Upper lobe of left lung (tissue), 6 donors: ENCODE results near the gene PLEKHG7. TPM values are rescaled to one million over a fixed set of nuclear protein-coding genes. Genes with fewer than 3 reads are reported as not detected.

Experiments used
- ATAC-seq, 2 donors: fragments of 200-7000 bp; cut with Tn5 transposase; one replicate each; pipeline ENCODE4 v1.9.1; 2022; ENCODE audit warnings: mild to moderate bottlenecking in 2 of 2, moderate library complexity in 2 of 2; ENCODE audit not compliant: low FRiP score in 2 of 2
- DNase-seq, 2 donors: peaks; one replicate each; pipeline ENCODE4 v3.0.0-alpha.2; 2019 to 2020
- H3K27ac ChIP-seq, 4 donors: fragments of 200-600 bp; sonication (generic); one replicate each; pipeline ENCODE4 v1.5.1; 2016 to 2019
- H3K27me3 ChIP-seq, 4 donors: fragments of 200-600 bp; sonication (generic); one replicate each; pipeline ENCODE4 v1.5.1; 2017 to 2019
- H3K36me3 ChIP-seq, 4 donors: fragments of 200-600 bp; sonication (generic); one replicate each; pipeline ENCODE4 v1.5.1; 2016 to 2019
- H3K4me1 ChIP-seq, 4 donors: fragments of 200-600 bp; sonication (generic); one replicate each; pipeline ENCODE4 v1.5.1; 2018 to 2019
- H3K4me3 ChIP-seq, 4 donors: fragments of 200-600 bp; sonication (generic); one replicate each; pipeline ENCODE4 v1.5.1; 2017 to 2019; ENCODE audit warnings: mild to moderate bottlenecking in 2 of 4, moderate library complexity in 1 of 4
- H3K9me3 ChIP-seq, 4 donors: fragments of 200-600 bp; sonication (generic); one replicate each; pipeline ENCODE4 v1.5.1; 2018 to 2019
- EP300 ChIP-seq, 4 donors: sonication (generic); formaldehyde crosslinking; IDR thresholded peaks; one replicate each; pipeline ENCODE4 v1.5.1; 2017; ENCODE audit warnings: antibody characterized with exemption in 4 of 4, control low read depth in 2 of 4
- POLR2A ChIP-seq, 4 donors: fragments of 450-650 bp; IDR thresholded peaks; one replicate each; pipeline ENCODE4 v1.5.1; 2016 to 2017; ENCODE audit warnings: antibody characterized with exemption in 4 of 4, mild to moderate bottlenecking in 2 of 4
- POLR2AphosphoS5 ChIP-seq, 2 donors: sonication (generic); formaldehyde crosslinking; IDR thresholded peaks; one replicate each; pipeline ENCODE4 v1.5.1; 2017; ENCODE audit warnings: antibody characterized with exemption in 2 of 2
- WGBS, 2 donors: methylation state at CpG; one replicate each; pipeline ENCODE4 v1.1.5; 2017 to 2018; 5-methylcytosine and 5-hydroxymethylcytosine counted together
- total RNA-seq, 6 donors: library from RNA; depleted of rRNA in 4 of 6; stranded (reverse); fragments of >200 nt in 4 of 6; gene quantifications; one replicate each; pipeline versions ENCODE4 v1.1.0 to v1.2.1, GENCODE V29; 2016 to 2021
- TF ChIP-seq, protein P1 (sequence below), 6 experiments: fragments of 450-650 bp in 4 of 6; fragments of 200-600 bp in 2 of 6; sonication (generic) in 2 of 6; IDR thresholded peaks; one replicate each; pipeline ENCODE4 v1.5.1; 2016 to 2019; ENCODE audit warnings: antibody characterized with exemption in 6 of 6
- donor health status: DM: no; HTN: no; CAD: no; lungs with moderate emphysema.
- donor health status: DM: no; HTN: yes; CAD: no; lungs with severe emphysema.

The PLEKHG7 gene
- total RNA-seq, 6 donors from 2014 or later: 0.91 to 15.9 (median 2.0) TPM; not detected in 1

GRCh38 chr12:92753976-92754885 is 51.4 kb downstream of the PLEKHG7 start:
- H3K9me3 ChIP-seq: no peaks in the 10 kb centered on the region
- no peaks in the 10 kb centered on the region for H3K27me3 ChIP-seq
- no peak for ATAC-seq
- no peak for DNase-seq
- no peak for TF ChIP-seq POLR2A (IDR thresholded peaks at IDR 0.05)
- TF ChIP-seq, protein P1, sequence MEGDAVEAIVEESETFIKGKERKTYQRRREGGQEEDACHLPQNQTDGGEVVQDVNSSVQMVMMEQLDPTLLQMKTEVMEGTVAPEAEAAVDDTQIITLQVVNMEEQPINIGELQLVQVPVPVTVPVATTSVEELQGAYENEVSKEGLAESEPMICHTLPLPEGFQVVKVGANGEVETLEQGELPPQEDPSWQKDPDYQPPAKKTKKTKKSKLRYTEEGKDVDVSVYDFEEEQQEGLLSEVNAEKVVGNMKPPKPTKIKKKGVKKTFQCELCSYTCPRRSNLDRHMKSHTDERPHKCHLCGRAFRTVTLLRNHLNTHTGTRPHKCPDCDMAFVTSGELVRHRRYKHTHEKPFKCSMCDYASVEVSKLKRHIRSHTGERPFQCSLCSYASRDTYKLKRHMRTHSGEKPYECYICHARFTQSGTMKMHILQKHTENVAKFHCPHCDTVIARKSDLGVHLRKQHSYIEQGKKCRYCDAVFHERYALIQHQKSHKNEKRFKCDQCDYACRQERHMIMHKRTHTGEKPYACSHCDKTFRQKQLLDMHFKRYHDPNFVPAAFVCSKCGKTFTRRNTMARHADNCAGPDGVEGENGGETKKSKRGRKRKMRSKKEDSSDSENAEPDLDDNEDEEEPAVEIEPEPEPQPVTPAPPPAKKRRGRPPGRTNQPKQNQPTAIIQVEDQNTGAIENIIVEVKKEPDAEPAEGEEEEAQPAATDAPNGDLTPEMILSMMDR (IDR thresholded peaks at IDR 0.05): no peak
- TF ChIP-seq POLR2AphosphoS5 (IDR thresholded peaks at IDR 0.05): peak in 1 of 2 donors; percentile 10
- TF ChIP-seq EP300 (IDR thresholded peaks at IDR 0.05): no peak
- H3K4me3 ChIP-seq: no peak overlapping the region
- 72 to 77% methylated on average over 9 to 10 of the region's 10 CpGs for WGBS, 2 donors
- H3K4me1 ChIP-seq: no peaks in the 10 kb centered on the region
- no peak overlapping the region for H3K27ac ChIP-seq
- H3K36me3 ChIP-seq: no peaks in the 10 kb centered on the region

- no peaks in the 10 kb centered on the region for H3K27me3 ChIP-seq
- no peaks in the 10 kb centered on the region for H3K36me3 ChIP-seq
- no peak overlapping the region for H3K4me3 ChIP-seq
- no peak for ATAC-seq
- no peaks in the 10 kb centered on the region for H3K9me3 ChIP-seq
- WGBS, 2 donors: 76% methylated on average over 3 of the region's 3 CpGs
- no peaks in the 10 kb centered on the region for H3K4me1 ChIP-seq
- DNase-seq: no peak
- H3K27ac ChIP-seq: no peak overlapping the region
- TF ChIP-seq, protein P1 (IDR thresholded peaks at IDR 0.05): no peak
- TF ChIP-seq POLR2A (IDR thresholded peaks at IDR 0.05) (no peak), POLR2AphosphoS5 (IDR thresholded peaks at IDR 0.05) (no peak), EP300 (IDR thresholded peaks at IDR 0.05) (no peak)
Measured at GRCh38 chr12:92756898-92757596, 54.3 kb downstream of the PLEKHG7 start.

DNA sequence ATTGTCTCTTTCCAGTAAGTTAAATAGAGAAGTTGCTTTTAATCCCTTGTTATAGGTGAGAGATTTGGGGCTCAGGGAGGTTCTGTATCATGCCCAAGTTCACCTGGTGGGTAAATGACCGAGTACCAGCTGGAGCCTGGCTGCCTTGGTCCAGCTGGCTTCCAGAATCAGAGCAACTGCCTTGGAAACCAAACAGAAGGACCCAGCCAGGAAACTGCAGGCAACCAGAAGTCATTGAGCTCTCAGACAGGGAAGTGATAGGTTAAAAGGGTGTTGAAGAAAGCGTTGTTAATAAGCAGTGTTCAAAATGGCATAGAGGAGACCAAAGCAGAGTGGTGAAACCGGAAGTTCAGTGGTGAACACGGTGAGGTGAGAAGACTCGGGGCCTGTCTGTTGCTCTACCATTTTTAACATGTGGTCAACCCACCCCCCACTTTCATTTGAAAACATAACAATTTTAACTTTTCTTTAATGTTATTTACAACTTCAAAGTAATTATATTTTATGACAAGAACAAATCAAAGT is 54.9 kb downstream of the PLEKHG7 start:
- Histone ChIP-seq H3K27ac (no peak overlapping the region), H3K4me1 (no peaks in the 10 kb centered on the region), H3K9me3 (no peaks in the 10 kb centered on the region), H3K36me3 (no peaks in the 10 kb centered on the region), H3K4me3 (no peak overlapping the region), H3K27me3 (no peaks in the 10 kb centered on the region)
- no peak for TF ChIP-seq POLR2AphosphoS5 (IDR thresholded peaks at IDR 0.05)
- TF ChIP-seq, protein P1 (IDR thresholded peaks at IDR 0.05): no peak
- no peak for TF ChIP-seq EP300 (IDR thresholded peaks at IDR 0.05)
- no peak for TF ChIP-seq POLR2A (IDR thresholded peaks at IDR 0.05)
- WGBS, 2 donors: 71 to 77% methylated on average over 5 of the region's 5 CpGs
- no peak for DNase-seq
- ATAC-seq: no peak

DNA sequence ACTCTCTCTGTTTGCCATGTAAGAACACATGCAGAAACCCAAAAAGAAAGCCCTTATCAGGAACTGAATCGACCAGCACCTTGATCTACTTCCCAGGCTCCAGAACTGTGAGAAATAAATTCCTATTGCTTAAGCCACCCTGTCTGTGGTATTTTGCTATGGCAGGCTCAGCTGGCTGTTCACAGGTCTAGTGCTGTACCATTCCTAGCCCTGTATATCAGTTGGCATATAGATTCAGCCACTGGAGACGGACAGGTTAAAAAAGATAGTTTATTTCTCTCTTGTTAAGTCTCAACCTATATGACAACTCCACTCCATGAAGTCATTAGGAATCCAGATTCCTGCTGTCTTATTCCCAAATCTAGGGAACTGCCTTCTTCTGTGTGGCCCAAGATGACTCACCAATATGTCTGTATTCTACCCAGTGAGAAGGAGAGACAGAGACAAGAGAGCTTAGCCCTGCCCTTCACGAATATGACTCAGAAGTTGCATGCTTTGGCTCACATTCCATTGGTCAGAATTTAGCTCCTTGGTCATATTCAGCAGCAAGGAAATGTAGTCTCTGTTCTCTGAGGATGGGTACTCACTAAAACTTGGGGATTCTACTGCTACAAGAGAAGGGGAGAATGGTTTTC is 57.0 kb downstream of the PLEKHG7 start:
- DNase-seq: no peak
- TF ChIP-seq POLR2AphosphoS5 (IDR thresholded peaks at IDR 0.05): no peak
- no peak for TF ChIP-seq POLR2A (IDR thresholded peaks at IDR 0.05)
- no peak for TF ChIP-seq EP300 (IDR thresholded peaks at IDR 0.05)
- TF ChIP-seq, protein P1 (IDR thresholded peaks at IDR 0.05): no peak
- Histone ChIP-seq H3K36me3 (no peaks in the 10 kb centered on the region), H3K27me3 (no peaks in the 10 kb centered on the region), H3K9me3 (no peaks in the 10 kb centered on the region), H3K4me1 (no peaks in the 10 kb centered on the region), H3K27ac (no peak overlapping the region), H3K4me3 (no peak overlapping the region)
- ATAC-seq: peak in 1 of 2 donors; percentile 82
- WGBS, 2 donors: 83 to 89% methylated on average over 3 of the region's 3 CpGs
